Lower lobe of right lung (tissue), 2 donors: ENCODE results near the gene GAL3ST2. TPM values are rescaled to one million over a fixed set of nuclear protein-coding genes. Genes with fewer than 3 reads are reported as not detected.
A peak's percentile ranks its signal among the peaks of the same experiment; 100 is the strongest.

Experiments used
- ATAC-seq, 2 donors: fragments of 200-7000 bp; cut with Tn5 transposase; one replicate each; pipeline ENCODE4 v1.9.1; 2020 to 2022; ENCODE audit warnings: mild to moderate bottlenecking in 2 of 2, moderate library complexity in 2 of 2
- DNase-seq: peaks from one replicate; pipeline ENCODE4 v3.0.0-alpha.2; 2020
- H3K27ac ChIP-seq: fragments of 200-600 bp; one replicate; pipeline ENCODE4 v1.8.0; 2022
- H3K27me3 ChIP-seq: fragments of 200-600 bp; one replicate; pipeline ENCODE4 v1.8.0; 2022; ENCODE audit warnings: low read depth
- H3K36me3 ChIP-seq: fragments of 200-600 bp; one replicate; pipeline ENCODE4 v1.8.0; 2022; ENCODE audit warnings: mild to moderate bottlenecking
- H3K4me1 ChIP-seq: fragments of 200-600 bp; one replicate; pipeline ENCODE4 v1.8.0; 2022
- H3K4me3 ChIP-seq: fragments of 200-600 bp; one replicate; pipeline ENCODE4 v1.8.0; 2022; ENCODE audit warnings: mild to moderate bottlenecking
- H3K9me3 ChIP-seq: fragments of 200-600 bp; one replicate; pipeline ENCODE4 v1.8.0; 2022
- CTCF ChIP-seq: fragments of 200-600 bp; IDR thresholded peaks from one replicate; pipeline ENCODE4 v1.8.0; 2022; ENCODE audit warnings: antibody characterized with exemption, mild to moderate bottlenecking
- intact Hi-C: fragments of 100-400 bp; cut with DNase I; formaldehyde crosslinking; loops from one replicate; pipeline ENCODE4 v1.11.0; 2022
- total RNA-seq: library from RNA; stranded (reverse); fragmentation: NEBNext Ultra II Directional; extraction: Animal tissue kit (Norgen Biotek cat#: 25700); gene quantifications from one replicate; pipeline ENCODE4 v1.2.1, GENCODE V29; 2021
- donor health status: DM: no; HTN: yes; CAD: no; lungs with severe emphysema.

The GAL3ST2 gene
- total RNA-seq, 1 donor from 2014 or later: not detected

- Histone ChIP-seq H3K27ac (no peak overlapping the region), H3K4me1 (no peaks in the 10 kb centered on the region), H3K4me3 (no peak overlapping the region), H3K27me3 (no peaks in the 10 kb centered on the region), H3K9me3 (no peaks in the 10 kb centered on the region), H3K36me3 (peaks cover 27% of the 10 kb centered on the region)
- no peak for DNase-seq
- ATAC-seq: no peak
- intact Hi-C loops: no loop called here
- TF ChIP-seq CTCF: no peak
Measured at GRCh38 chr2:241743620-241744019, 33.0 kb upstream of the GAL3ST2 start.

GRCh38 chr2:241744028-241744754 lies 32.4 kb upstream of the GAL3ST2 start:
- Histone ChIP-seq H3K4me1 (no peaks in the 10 kb centered on the region), H3K27ac (no peak overlapping the region), H3K4me3 (no peak overlapping the region), H3K9me3 (no peaks in the 10 kb centered on the region), H3K27me3 (no peaks in the 10 kb centered on the region), H3K36me3 (peaks cover 31% of the 10 kb centered on the region)
- intact Hi-C loops: no loop called here
- ATAC-seq: peak in 1 of 2 donors; percentile 5
- no peak for TF ChIP-seq CTCF
- no peak for DNase-seq

GRCh38 chr2:241745276-241745675 lies 31.3 kb upstream of the GAL3ST2 start:
- Histone ChIP-seq H3K36me3 (peaks cover 33% of the 10 kb centered on the region), H3K27me3 (no peaks in the 10 kb centered on the region), H3K4me3 (no peak overlapping the region), H3K9me3 (no peaks in the 10 kb centered on the region), H3K27ac (no peak overlapping the region), H3K4me1 (no peaks in the 10 kb centered on the region)
- intact Hi-C loops: no loop called here
- DNase-seq (no peak), ATAC-seq (no peak)
- TF ChIP-seq CTCF: no peak

- no peaks in the 10 kb centered on the region for H3K4me1 ChIP-seq
- DNase-seq (no peak), ATAC-seq (no peak)
- intact Hi-C loops: no loop called here
- no peaks in the 10 kb centered on the region for H3K9me3 ChIP-seq
- no peak overlapping the region for H3K4me3 ChIP-seq
- H3K27ac ChIP-seq: no peak overlapping the region
- peaks cover 36% of the 10 kb centered on the region for H3K36me3 ChIP-seq
- no peak for TF ChIP-seq CTCF
- H3K27me3 ChIP-seq: no peaks in the 10 kb centered on the region
Measured at GRCh38 chr2:241746084-241746483, 30.5 kb upstream of the GAL3ST2 start.

- ATAC-seq (no peak), DNase-seq (no peak)
- Histone ChIP-seq H3K4me1 (no peaks in the 10 kb centered on the region), H3K36me3 (peaks cover 37% of the 10 kb centered on the region), H3K4me3 (no peak overlapping the region), H3K27me3 (no peaks in the 10 kb centered on the region), H3K9me3 (no peaks in the 10 kb centered on the region), H3K27ac (no peak overlapping the region)
- TF ChIP-seq CTCF: no peak
- intact Hi-C loops: no loop called here
Measured at GRCh38 chr2:241748468-241749256, 28.0 kb upstream of the GAL3ST2 start.
